HepG2 (cell line): ENCODE data around the gene EFNA2. TPM values are rescaled to one million over a fixed set of nuclear protein-coding genes. Genes with fewer than 3 reads are reported as not detected.
A peak's percentile ranks its signal among the peaks of the same experiment; 100 is the strongest.

Experiments
- EP300 ChIP-seq, 3 experiments: sonication (generic) in 1 of 3; formaldehyde crosslinking in 1 of 3; IDR thresholded peaks; 2 replicates each; pipeline versions ENCODE4 v1.5.1 to v1.6.1; 2011 to 2020; ENCODE audit warnings: low read depth in 2 of 3, low read length in 2 of 3, borderline replicate concordance in 1 of 3, improper control_type of control experiment in 1 of 3, mild to moderate bottlenecking in 1 of 3, missing genetic modification reagents in 1 of 3, moderate library complexity in 1 of 3
- HMG20A ChIP-seq: IDR thresholded peaks from 2 replicates; pipeline ENCODE4 v1.6.1; 2016; ENCODE audit warnings: borderline replicate concordance
- KLF6 ChIP-seq: IDR thresholded peaks from 2 replicates; pipeline ENCODE4 v1.8.0; 2016; ENCODE audit warnings: missing biosample characterization, missing genetic modification reagents
- MTA1 ChIP-seq: sonication (generic); formaldehyde crosslinking; IDR thresholded peaks from 2 replicates; pipeline ENCODE4 v1.4.0; 2020; ENCODE audit warnings: missing genetic modification reagents, mild to moderate bottlenecking, borderline replicate concordance
- PHF5A ChIP-seq: IDR thresholded peaks from one replicate; pipeline ENCODE4 v1.6.1; 2018; ENCODE audit warnings: low read depth, missing genetic modification reagents; ENCODE audit not compliant: unreplicated experiment
- YY1 ChIP-seq: IDR thresholded peaks from 2 replicates; pipeline ENCODE4 v1.6.1; 2011; ENCODE audit warnings: low read length, low read depth, moderate library complexity, mild to moderate bottlenecking; ENCODE audit not compliant: insufficient read depth, insufficient replicate concordance
- ZBTB7A ChIP-seq: sonication (generic); formaldehyde crosslinking; IDR thresholded peaks from 2 replicates; pipeline ENCODE4 v1.8.0; 2022; ENCODE audit warnings: mild to moderate bottlenecking, missing genetic modification reagents
- ZNF20 ChIP-seq: sonication (generic); formaldehyde crosslinking; IDR thresholded peaks from 2 replicates; pipeline ENCODE4 v1.4.0; 2020; ENCODE audit warnings: mild to moderate bottlenecking, moderate library complexity, missing genetic modification reagents
- ZNF619 ChIP-seq: sonication (generic); formaldehyde crosslinking; IDR thresholded peaks from 2 replicates; pipeline ENCODE4 v1.4.0; 2020; ENCODE audit warnings: mild to moderate bottlenecking, missing genetic modification reagents
- ZNF687 ChIP-seq: sonication (generic); formaldehyde crosslinking; IDR thresholded peaks from 2 replicates; pipeline ENCODE4 v1.5.1; 2020; ENCODE audit warnings: mild to moderate bottlenecking, missing genetic modification reagents, moderate library complexity
- polyA plus RNA-seq, 8 experiments: library from polyadenylated mRNA; depleted of rRNA in 3 of 8; stranded (reverse) in 7 of 8; unstranded in 1 of 8; fragments of >200 nt; fragmentation: Illumina TruSeq in 4 of 8; extraction: Trizol in 4 of 8; gene quantifications; 2 replicates each; pipeline versions ENCODE4 v1.2.1 to v1.2.3, GENCODE V29; 2011 to 2016; ENCODE audit warnings: low read depth in 4 of 8, missing spikeins in 1 of 8, mixed read lengths in 1 of 8; ENCODE audit not compliant: insufficient read depth in 1 of 8
- total RNA-seq, 5 experiments: library from RNA; depleted of rRNA; stranded (reverse); fragments of >200 nt; fragmentation: Illumina TruSeq; extraction: Trizol; gene quantifications; 2 replicates each; pipeline ENCODE4 v1.2.3, GENCODE V29; 2016; ENCODE audit warnings: low read depth in 1 of 5
- TF ChIP-seq, protein P1 (sequence below): sonication (generic); formaldehyde crosslinking; IDR thresholded peaks from 2 replicates; pipeline ENCODE4 v1.4.0; 2020; ENCODE audit warnings: missing genetic modification reagents
- TF ChIP-seq, protein P2 (sequence below): sonication (generic); formaldehyde crosslinking; IDR thresholded peaks from 2 replicates; pipeline ENCODE4 v1.4.0; 2020; ENCODE audit warnings: missing genetic modification reagents, borderline replicate concordance
- TF ChIP-seq, protein P3 (sequence below): sonication (generic); formaldehyde crosslinking; IDR thresholded peaks from 2 replicates; pipeline ENCODE4 v1.4.0; 2020; ENCODE audit warnings: missing genetic modification reagents

Gene EFNA2
- total and polyA plus RNA-seq, 2 of the 13 experiments (the other 11 are each of a cell fraction or from before 2014, with no cell fraction given), result 6.0 to 9.9 TPM

- TF ChIP-seq, protein P1, sequence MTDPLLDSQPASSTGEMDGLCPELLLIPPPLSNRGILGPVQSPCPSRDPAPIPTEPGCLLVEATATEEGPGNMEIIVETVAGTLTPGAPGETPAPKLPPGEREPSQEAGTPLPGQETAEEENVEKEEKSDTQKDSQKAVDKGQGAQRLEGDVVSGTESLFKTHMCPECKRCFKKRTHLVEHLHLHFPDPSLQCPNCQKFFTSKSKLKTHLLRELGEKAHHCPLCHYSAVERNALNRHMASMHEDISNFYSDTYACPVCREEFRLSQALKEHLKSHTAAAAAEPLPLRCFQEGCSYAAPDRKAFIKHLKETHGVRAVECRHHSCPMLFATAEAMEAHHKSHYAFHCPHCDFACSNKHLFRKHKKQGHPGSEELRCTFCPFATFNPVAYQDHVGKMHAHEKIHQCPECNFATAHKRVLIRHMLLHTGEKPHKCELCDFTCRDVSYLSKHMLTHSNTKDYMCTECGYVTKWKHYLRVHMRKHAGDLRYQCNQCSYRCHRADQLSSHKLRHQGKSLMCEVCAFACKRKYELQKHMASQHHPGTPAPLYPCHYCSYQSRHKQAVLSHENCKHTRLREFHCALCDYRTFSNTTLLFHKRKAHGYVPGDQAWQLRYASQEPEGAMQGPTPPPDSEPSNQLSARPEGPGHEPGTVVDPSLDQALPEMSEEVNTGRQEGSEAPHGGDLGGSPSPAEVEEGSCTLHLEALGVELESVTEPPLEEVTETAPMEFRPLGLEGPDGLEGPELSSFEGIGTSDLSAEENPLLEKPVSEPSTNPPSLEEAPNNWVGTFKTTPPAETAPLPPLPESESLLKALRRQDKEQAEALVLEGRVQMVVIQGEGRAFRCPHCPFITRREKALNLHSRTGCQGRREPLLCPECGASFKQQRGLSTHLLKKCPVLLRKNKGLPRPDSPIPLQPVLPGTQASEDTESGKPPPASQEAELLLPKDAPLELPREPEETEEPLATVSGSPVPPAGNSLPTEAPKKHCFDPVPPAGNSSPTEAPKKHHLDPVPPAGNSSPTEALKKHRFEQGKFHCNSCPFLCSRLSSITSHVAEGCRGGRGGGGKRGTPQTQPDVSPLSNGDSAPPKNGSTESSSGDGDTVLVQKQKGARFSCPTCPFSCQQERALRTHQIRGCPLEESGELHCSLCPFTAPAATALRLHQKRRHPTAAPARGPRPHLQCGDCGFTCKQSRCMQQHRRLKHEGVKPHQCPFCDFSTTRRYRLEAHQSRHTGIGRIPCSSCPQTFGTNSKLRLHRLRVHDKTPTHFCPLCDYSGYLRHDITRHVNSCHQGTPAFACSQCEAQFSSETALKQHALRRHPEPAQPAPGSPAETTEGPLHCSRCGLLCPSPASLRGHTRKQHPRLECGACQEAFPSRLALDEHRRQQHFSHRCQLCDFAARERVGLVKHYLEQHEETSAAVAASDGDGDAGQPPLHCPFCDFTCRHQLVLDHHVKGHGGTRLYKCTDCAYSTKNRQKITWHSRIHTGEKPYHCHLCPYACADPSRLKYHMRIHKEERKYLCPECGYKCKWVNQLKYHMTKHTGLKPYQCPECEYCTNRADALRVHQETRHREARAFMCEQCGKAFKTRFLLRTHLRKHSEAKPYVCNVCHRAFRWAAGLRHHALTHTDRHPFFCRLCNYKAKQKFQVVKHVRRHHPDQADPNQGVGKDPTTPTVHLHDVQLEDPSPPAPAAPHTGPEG (CRISPR knock-in tag), result peak; percentile 34; the same call in 1 of the 2 replicates
- TF ChIP-seq PHF5A (CRISPR knock-in tag), result no peak
- no peak for TF ChIP-seq HMG20A (CRISPR knock-in tag)
- TF ChIP-seq ZNF687 (CRISPR knock-in tag), result peak; percentile 95
- 0 out of 2 replicates have a peak, but pooled peaks have one; percentile 35 for TF ChIP-seq ZNF619
- TF ChIP-seq YY1, result peak; percentile 99
- TF ChIP-seq, protein P2, sequence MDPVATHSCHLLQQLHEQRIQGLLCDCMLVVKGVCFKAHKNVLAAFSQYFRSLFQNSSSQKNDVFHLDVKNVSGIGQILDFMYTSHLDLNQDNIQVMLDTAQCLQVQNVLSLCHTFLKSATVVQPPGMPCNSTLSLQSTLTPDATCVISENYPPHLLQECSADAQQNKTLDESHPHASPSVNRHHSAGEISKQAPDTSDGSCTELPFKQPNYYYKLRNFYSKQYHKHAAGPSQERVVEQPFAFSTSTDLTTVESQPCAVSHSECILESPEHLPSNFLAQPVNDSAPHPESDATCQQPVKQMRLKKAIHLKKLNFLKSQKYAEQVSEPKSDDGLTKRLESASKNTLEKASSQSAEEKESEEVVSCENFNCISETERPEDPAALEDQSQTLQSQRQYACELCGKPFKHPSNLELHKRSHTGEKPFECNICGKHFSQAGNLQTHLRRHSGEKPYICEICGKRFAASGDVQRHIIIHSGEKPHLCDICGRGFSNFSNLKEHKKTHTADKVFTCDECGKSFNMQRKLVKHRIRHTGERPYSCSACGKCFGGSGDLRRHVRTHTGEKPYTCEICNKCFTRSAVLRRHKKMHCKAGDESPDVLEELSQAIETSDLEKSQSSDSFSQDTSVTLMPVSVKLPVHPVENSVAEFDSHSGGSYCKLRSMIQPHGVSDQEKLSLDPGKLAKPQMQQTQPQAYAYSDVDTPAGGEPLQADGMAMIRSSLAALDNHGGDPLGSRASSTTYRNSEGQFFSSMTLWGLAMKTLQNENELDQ (CRISPR knock-in tag), result no peak
- TF ChIP-seq KLF6 (CRISPR knock-in tag), result peak; percentile 15; the same call in 1 of the 2 replicates
- TF ChIP-seq ZBTB7A (CRISPR knock-in tag), result no peak
- TF ChIP-seq EP300 (IDR thresholded peaks at IDR 0.05; ENCODE audit: low read depth in 2 of 2, low read length in 2 of 2), result peak in 1 of 2 experiments; percentile 29; a peak in 1 of 4 replicates
- TF ChIP-seq EP300 (CRISPR knock-in tag; IDR thresholded peaks at IDR 0.05; ENCODE audit: borderline replicate concordance), result no peak
- TF ChIP-seq MTA1 (CRISPR knock-in tag), result 0 out of 2 replicates have a peak, but pooled peaks have one; percentile 38
- TF ChIP-seq, protein P3, sequence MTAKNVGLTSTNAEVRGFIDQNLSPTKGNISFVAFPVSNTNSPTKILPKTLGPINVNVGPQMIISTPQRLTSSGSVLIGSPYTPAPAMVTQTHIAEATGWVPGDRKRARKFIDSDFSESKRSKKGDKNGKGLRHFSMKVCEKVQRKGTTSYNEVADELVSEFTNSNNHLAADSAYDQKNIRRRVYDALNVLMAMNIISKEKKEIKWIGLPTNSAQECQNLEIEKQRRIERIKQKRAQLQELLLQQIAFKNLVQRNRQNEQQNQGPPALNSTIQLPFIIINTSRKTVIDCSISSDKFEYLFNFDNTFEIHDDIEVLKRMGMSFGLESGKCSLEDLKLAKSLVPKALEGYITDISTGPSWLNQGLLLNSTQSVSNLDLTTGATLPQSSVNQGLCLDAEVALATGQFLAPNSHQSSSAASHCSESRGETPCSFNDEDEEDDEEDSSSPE, result peak; percentile 94
- no peak for TF ChIP-seq ZNF20 (CRISPR knock-in tag)
These were observed 16.0 kb upstream of the EFNA2 start (continued) for GRCh38 chr19:1269478-1270212.
